ENCODE measurements around the gene ACTA2. TPM values are rescaled to one million over a fixed set of nuclear protein-coding genes. Genes with fewer than 3 reads are reported as not detected.

ACTA2 gene
- polyA plus RNA-seq, 1 of the 3 experiments (the other 2 are of a cell fraction) = 130 TPM

- POLR2A ChIA-PET = no interaction called here
- Histone ChIP-seq H3K27me3 (ENCODE audit: insufficient read depth) (no peaks in the 10 kb centered on the region), H3F3A (replicated peaks; ENCODE audit: insufficient read depth) (peaks cover 32% of the 10 kb centered on the region), H3K9me3 (no peaks in the 10 kb centered on the region), H3K36me3 (replicated peaks in 1 of 2; ENCODE audit: control insufficient read depth in 1 of 2, insufficient read depth in 2 of 2, low read length in 1 of 2) (peaks cover 15 to 22% of the 10 kb centered on the region in 2 experiments), H2AFZ (ENCODE audit: low read depth) (no peak overlapping the region), H3K4me2 (no peak overlapping the region), H3K4me1 (ENCODE audit: control insufficient read depth in 1 of 2, insufficient read depth in 2 of 2, low read depth in 1 of 2, low read length in 1 of 2) (peaks cover 21 to 58% of the 10 kb centered on the region in 2 experiments), H3K79me2 (ENCODE audit: insufficient read depth) (peaks cover 60% of the 10 kb centered on the region), H4K20me1 (ENCODE audit: insufficient read depth) (no peaks in the 10 kb centered on the region), H3K27ac (ENCODE audit: low read depth in 2 of 2, low read length in 1 of 2) (peak overlapping the region in 1 of 2 experiments; percentile 39; a peak in 1 of 4 replicates), H3K9ac (no peak overlapping the region), H3K4me3 (ENCODE audit: low read depth in 2 of 2, low read length in 1 of 2) (no peak overlapping the region), H3K9me2 (no peaks in the 10 kb centered on the region)
- 95% methylated on average over 3 of the region's 3 CpGs for WGBS (ENCODE audit: low lambda C conversion rate)
- no peak for DNase-seq
- CTCF ChIA-PET = no interaction called here
- TF ChIP-seq YY1 (IDR thresholded peaks at IDR 0.05; ENCODE audit: low read depth) (0 out of 2 replicates have a peak, but pooled peaks have one; percentile 22), MAX (IDR thresholded peaks at IDR 0.05; ENCODE audit: low read depth) (no peak)
These were observed 53.8 kb downstream of the ACTA2 start for GRCh38 chr10:88898727-88899126.

GRCh38 chr10:88896994-88897853 is 55.3 kb downstream of the ACTA2 start:
- no peak overlapping the region for H2AFZ ChIP-seq (ENCODE audit: low read depth)
- peak overlapping the region; percentile 11; the same call in 1 of the 2 replicates for H3K9ac ChIP-seq
- H3K9me3 ChIP-seq = no peaks in the 10 kb centered on the region
- H4K20me1 ChIP-seq (ENCODE audit: insufficient read depth) = no peaks in the 10 kb centered on the region
- H3F3A ChIP-seq (replicated peaks; ENCODE audit: insufficient read depth) = peaks cover 40% of the 10 kb centered on the region
- 26% methylated on average over 8 of the region's 8 CpGs for WGBS (ENCODE audit: low lambda C conversion rate)
- DNase-seq = no peak
- no peaks in the 10 kb centered on the region for H3K27me3 ChIP-seq (ENCODE audit: insufficient read depth)
- CTCF ChIA-PET = interaction anchor here (1.0 kb wide), 1 partner anchor 11 kb away, joined by 3 read pairs; no protein-coding TSS in a partner anchor
- peak overlapping the region; percentile 66 for H3K4me2 ChIP-seq
- peaks cover 67% of the 10 kb centered on the region for H3K79me2 ChIP-seq (ENCODE audit: insufficient read depth)
- no peaks in the 10 kb centered on the region for H3K9me2 ChIP-seq
- POLR2A ChIA-PET = no interaction called here
- peaks cover 21 to 72% of the 10 kb centered on the region in 2 experiments for H3K4me1 ChIP-seq (ENCODE audit: control insufficient read depth in 1 of 2, insufficient read depth in 2 of 2, low read depth in 1 of 2, low read length in 1 of 2)
- H3K27ac ChIP-seq (ENCODE audit: low read depth in 2 of 2, low read length in 1 of 2) = peak overlapping the region; percentile 61 to 82
- H3K4me3 ChIP-seq (ENCODE audit: low read depth in 2 of 2, low read length in 1 of 2) = peak overlapping the region in 1 of 2 experiments; percentile 21; a peak in 1 of 4 replicates
- peaks cover 4 to 10% of the 10 kb centered on the region in 2 experiments for H3K36me3 ChIP-seq (replicated peaks in 1 of 2; ENCODE audit: control insufficient read depth in 1 of 2, insufficient read depth in 2 of 2, low read length in 1 of 2)
- TF ChIP-seq MAX (IDR thresholded peaks at IDR 0.05; ENCODE audit: low read depth) = peak; percentile 55; the same call in 1 of the 2 replicates
- TF ChIP-seq GABPA (IDR thresholded peaks at IDR 0.05; ENCODE audit: low read depth) = no peak
- peak; percentile 87 for TF ChIP-seq TCF12 (IDR thresholded peaks at IDR 0.05)
- TF ChIP-seq TEAD4 (IDR thresholded peaks at IDR 0.05; ENCODE audit: borderline replicate concordance, insufficient read depth) = peak; percentile 22; the same call in 1 of the 2 replicates
- 0 out of 2 replicates have a peak, but pooled peaks have one; percentile 21 for TF ChIP-seq JUND (IDR thresholded peaks at IDR 0.05)
- TF ChIP-seq PBX3 (IDR thresholded peaks at IDR 0.05) = peak; percentile 60
- TF ChIP-seq REST (IDR thresholded peaks at IDR 0.05; ENCODE audit: low read depth, low read length) = no peak
- TF ChIP-seq RXRA (IDR thresholded peaks at IDR 0.05; ENCODE audit: borderline replicate concordance, low read depth) = peak; percentile 78; the same call in 1 of the 2 replicates
- TF ChIP-seq MEF2A (IDR thresholded peaks at IDR 0.05; ENCODE audit: borderline replicate concordance, low read depth) = no peak
- no peak for TF ChIP-seq YY1 (IDR thresholded peaks at IDR 0.05; ENCODE audit: low read depth)
- TF ChIP-seq EP300 (IDR thresholded peaks at IDR 0.05; ENCODE audit: borderline replicate concordance in 1 of 2, low read depth in 1 of 2, low read length in 1 of 2) = peak in 1 of 2 experiments; percentile 7; a peak in 1 of 4 replicates
- peak; percentile 48; the same call in 1 of the 2 replicates for TF ChIP-seq POLR2AphosphoS5 (IDR thresholded peaks at IDR 0.05; ENCODE audit: low read depth, low read length)

All from SK-N-SH (cell line).